GM15510 (cell line): ENCODE data around the gene SDHAF2.

Experiments used
- POLR2A ChIP-seq: IDR thresholded peaks from 3 replicates; pipeline ENCODE4 v1.6.1; 2011; ENCODE audit warnings: borderline replicate concordance; ENCODE audit not compliant: insufficient read length; ENCODE audit errors: extremely low read depth

The SDHAF2 gene

DNA sequence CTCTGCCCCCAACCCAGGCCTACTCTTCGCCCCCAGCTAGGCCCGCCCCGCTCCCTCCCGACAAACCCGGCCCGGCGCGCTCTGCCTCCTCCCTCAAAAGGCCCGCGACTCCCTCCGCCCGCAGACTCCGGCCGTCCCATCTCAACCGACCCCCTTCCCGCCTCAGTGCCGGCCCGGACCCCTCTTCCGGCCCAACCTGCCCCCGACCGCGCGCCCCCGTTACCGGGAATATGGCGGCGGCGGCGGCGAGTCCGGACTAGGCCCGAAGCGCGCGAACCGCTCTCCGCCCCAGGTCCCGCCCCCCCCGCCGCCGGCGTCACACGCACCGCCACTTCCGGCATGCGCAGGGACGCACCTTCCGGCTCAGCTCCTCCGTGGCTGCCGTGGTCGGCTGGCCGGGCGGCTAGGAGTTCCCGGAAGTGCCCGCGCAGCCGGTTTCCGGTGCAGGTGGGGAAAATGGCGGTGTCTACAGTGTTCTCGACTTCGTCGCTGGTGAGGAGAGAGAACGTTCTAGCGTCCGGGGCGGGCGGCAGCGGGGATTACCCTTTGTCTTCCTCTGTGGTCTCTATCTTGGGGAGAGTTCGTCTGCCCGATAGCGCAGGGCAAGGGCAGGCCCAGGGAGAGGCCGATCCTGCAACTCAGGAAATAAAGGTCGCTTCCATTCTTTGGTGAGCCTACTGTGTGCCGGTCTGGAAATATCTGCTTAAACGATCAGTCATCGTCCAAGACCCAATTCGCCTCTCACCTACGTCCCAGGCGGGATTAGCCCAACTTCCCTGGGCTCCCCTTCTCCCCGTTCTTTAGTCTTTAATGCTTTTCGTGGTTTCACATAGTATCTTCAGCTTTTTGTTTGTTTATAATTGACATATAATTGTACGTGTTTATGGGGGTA, at the start of gene SDHAF2, which contains the start of gene CPSF7:
SDHAF2 (plus strand) TSS at position 434 of the 892 bp plus-strand sequence; CDS start at position 457, 23 bp downstream.
CPSF7 (minus strand) TSS at position 285 of the 892 bp plus-strand sequence. CDS start 740 bp downstream, outside the sequence.
- peak; percentile 89 for TF ChIP-seq POLR2A

DNA sequence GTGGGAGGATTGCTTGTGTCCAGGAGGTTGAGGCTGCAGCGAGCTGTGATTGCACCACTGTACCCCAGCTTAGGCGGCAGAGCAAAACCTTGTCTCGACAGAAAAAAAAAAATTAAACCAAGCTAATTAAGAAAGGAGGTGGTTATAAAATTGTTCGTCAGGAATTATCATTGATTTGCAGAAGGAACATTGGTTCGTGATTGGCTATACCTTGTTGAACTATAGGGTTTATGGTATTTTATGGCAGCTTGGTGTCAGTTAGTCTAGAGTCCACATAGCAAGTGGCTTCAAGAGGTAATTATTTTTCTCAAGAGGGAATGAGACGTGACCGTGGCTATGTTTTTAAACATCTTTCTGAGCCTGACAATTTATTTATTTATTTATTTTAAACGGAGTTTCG, 49.0 kb upstream of the SDHAF2 start:
- TF ChIP-seq POLR2A: no peak

DNA sequence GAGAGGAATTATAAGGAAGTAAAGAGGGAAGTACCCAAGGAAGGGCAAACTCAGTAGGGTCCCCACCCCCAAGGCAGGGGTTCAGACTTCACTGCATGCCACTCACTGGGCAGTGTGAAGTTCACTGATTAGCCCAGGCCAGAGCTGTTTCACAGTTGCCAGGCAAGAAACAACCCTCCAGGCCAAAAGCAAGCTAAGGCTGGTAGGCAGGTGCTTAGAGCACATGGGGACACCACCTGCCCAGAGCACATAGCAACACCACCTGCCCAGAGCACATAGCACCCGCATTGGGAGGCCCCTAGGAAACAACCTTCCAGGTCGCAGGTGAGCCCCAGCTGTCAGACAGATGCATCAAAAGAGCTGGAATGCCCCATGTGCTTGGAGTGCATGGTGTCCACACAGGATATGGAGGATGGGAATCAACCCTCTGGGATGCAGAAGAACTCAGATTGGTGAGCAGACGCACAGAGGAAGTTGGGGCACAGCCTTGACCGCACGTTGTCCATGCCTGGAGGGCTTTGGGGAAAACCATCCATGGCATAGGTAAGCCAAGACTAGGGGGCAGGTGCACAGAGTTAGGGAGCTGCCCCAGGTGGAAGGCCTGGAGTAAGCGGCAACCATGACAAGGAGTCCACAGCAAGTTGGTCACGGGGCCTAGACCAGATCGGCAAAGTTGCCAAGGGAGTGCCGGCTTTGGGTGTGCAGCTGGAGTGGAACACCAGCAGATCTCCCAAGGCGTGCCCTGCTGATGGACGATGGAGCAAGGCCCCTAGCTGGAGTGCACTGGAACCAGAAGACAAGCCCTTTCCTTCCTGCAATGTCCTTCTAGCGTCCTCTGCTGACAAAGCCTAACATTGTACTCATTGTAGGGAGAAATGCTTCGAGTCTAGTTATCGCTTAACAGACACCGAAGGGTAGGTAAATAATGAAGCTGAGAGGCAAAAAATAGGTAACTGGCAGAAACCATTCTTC, 45.4 kb upstream of the SDHAF2 start:
- TF ChIP-seq POLR2A: no peak

DNA sequence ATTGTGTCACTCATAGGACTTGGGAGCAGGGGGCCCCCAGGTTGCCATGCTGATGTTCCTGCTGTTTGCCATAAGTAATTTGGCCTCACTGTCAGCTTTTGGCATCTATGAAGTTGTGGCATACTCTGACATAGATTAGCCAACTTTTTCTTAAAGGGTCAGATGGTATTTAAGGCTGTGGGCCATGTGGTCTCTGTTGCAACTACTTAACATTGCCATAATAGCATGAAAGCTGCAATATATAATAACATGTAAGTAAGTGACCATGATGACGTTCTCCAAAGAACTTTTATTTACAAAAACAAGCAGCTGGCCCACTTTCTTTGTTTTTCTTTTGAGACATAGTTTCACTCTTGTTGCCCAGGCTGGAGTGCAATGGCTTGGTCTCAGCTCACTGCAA, 39.8 kb upstream of the SDHAF2 start:
- no peak for TF ChIP-seq POLR2A

DNA sequence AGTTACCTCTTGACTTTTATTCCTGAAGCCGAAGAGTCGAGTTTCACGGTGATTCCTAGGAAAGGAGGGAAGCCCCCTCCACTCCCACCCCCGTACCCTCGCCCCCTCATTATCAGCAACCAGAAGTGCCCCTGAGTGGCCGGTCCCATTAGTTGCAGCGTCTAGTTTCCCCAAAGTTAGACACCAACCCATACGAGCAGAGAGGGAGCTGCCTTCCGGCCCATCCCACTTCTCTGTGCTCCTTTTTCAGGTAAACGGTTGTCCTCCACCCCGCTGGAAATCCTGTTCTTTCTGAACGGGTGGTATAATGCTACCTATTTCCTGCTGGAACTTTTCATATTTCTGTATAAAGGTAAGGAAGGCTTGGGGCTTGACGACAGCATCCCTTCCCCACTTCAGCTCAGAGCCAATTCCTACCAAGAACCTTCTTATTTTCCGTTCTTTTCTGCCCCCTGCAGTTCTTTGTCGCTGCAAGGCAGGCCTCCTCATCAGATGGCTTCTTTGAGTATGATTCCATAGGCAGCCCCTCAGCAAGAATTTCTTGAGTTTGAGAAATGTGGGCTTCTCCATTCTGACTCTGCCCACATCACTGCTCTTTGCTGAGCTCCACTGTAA, 36.8 kb upstream of the SDHAF2 start:
- no peak for TF ChIP-seq POLR2A

DNA sequence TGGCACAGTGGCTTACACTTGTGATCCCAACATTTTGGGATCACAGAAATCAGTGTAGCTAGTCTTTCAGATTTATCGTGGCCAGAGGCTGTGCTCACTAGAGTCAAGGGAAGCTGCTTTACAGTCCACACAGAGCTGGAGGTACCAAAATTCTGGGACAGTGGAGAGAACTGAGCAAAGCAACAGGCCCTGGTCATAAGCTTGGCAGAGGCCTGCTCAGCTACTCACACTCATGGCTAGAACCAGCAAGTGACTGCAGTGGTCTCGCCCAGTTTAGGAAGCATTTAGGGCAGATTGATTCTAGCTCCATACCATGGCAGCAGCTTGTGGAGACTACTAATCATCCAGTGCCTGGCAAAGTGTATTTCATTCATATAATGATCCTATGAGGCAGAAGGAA, 28.8 kb upstream of the SDHAF2 start:
- TF ChIP-seq POLR2A: no peak

DNA sequence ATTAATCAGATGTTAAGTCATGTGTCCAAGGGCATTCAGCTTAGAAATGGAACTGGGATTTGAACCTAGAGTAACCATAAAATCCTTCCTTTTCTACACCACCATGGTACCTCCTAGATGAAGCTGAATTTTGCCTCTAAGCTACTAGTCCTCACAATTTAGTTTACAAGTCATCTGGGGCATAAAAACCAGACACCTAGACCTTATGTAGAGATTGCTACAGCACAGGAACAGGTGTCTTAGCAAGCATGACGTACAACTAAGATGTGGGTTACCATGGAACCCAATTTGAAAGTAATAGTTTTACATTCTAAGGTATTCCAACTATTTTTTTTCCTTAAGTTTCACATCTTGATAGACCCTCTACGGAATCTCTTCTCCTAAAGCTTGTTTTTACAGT, 28.4 kb upstream of the SDHAF2 start:
- TF ChIP-seq POLR2A: no peak

DNA sequence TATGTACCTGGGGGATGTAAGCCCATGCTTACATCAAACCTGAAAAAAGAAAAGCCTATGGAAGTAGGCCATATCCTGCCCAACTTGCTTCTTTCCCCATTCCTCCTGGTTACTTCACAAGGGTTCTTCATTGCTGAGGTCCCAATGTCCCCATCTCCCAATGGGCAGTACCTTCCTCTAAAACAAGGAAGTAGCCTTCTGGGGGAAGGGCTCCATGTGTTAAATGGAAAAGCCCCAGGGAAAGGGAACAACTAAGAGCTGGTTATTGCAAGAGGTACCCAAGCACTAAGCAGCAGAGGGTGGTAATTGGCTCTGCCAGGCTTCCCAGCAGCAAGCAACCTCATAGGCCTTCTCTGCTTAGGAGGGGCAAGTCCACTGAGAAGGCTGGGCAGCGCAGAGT, 26.3 kb upstream of the SDHAF2 start:
- no peak for TF ChIP-seq POLR2A

DNA sequence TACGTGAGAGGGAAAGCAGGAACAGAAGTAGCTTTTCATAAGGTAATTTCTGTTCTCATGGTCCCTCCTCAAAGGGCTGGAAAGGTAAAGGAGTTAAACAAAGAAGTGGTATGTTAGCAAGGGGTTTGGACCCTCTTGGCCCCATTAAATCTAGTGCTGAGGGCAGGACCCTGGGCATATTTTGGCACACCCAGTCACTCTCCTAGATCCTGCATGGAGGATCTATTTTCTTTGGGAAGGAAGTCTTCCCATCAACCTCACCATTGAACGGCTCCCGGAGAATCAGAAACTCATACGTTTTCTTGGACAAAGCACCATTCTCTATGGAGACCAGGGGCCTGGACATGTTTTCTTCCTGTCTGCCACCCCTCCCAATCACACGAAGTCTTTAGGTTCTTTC, 25.8 kb upstream of the SDHAF2 start:
- TF ChIP-seq POLR2A: no peak

DNA sequence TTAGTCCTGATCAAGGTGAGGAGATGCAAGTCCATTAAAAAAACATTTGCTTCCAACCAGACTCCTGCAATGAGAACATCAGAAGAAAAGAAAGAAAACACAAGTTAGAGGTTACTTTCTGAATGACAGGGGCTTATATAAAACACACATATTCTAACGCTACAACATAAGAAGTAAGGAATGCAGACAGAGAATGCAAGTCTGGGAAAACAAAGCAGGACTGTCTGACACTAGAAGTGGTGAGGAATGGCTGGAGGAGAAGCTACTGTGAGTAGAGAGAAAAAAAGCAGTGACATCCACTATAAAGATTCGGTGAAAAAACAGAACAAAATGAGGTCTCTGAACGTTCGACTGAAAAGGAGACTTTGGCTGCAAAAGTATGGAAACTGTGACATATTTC, 25.3 kb upstream of the SDHAF2 start:
- TF ChIP-seq POLR2A: no peak

DNA sequence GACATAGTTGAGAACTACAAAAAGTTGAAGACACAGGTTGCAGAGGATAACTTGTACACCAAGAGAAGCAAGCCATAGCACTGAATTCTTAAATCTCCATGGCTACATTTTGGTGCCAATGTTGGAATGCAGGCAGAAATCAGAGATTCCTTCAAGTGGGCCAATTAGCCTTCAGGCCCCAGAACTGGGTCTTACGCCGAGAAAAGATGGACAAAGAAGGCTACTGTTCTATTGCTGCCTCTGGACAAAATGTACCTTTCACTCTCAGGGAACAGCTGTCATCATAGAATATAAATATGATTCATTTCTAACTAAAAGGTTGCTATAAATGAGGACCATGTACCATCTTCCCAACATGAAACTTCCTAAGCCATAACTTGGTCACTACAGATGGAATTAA, 23.9 kb upstream of the SDHAF2 start:
- TF ChIP-seq POLR2A: no peak

DNA sequence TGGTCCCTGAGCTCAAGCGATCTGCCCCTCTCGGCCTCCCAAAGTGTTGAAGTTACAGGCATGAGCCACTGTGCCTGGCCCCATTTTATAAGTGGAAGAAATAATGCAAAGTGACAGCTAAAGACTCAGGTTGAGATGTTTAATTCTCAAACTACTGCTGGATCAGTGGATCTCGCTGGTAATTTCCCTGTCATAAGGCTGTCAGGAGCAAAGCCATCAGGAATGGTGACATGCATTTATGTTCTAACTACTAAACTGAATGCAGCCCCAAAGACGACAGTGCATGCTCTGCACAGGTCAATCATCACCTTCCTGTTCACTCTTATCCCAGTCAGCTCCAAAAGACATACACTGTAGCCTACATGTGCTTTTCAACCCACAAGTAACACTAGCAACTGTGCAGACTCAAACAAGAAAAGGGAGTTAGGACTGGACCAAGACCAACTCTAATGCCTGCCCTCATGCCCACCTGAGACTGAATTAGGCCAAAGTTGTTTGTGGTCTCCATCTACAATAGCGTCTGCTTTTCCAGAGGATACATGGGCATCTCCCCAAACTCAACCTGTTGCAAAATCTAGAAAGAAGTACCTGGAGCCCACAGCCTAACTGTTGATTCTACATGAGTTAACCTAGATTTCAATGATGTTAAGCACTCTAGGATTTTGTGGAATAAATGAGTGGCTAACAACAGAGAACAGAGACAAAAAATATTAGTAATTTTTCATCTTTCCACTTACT, 22.8 kb upstream of the SDHAF2 start:
- TF ChIP-seq POLR2A: no peak

DNA sequence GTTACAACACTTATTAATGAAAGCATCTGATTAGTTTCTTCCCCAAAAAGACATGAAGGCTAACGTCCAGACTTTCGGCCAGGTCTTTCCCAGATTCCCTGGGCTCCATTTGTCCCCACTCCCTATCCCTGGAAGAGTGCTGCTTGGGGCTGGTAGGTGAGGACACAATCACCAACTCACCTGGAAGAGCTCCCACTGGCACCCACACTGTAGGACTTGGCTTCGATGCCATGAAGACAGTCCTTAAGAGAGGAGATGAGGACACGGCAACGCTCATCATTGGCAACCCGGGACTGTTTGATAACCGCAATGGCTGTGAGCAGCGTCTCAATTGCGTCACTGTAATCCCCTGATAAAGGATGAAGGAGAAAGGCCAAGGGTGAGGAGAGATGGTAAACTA, 18.3 kb upstream of the SDHAF2 start:
- TF ChIP-seq POLR2A: no peak

DNA sequence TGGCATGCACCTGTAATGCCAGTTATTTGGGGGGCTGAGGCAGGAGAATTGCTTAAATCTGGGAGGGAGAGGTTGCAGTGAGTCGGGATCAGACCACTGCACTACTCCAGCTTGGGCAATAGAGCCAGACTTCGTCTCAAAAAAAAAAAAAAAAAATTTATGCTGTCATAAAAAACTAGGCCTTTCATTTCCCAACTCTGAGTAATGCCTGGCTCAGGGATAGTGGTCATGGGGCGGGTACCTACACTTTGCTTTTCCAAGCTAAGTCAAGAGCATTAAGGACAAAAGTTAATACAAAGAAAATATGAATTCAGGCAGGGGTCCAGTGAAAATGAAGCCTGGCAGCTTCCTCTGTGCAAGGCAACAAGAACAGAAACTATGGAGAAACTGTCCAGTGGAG, 16.4 kb upstream of the SDHAF2 start:
- no peak for TF ChIP-seq POLR2A

DNA sequence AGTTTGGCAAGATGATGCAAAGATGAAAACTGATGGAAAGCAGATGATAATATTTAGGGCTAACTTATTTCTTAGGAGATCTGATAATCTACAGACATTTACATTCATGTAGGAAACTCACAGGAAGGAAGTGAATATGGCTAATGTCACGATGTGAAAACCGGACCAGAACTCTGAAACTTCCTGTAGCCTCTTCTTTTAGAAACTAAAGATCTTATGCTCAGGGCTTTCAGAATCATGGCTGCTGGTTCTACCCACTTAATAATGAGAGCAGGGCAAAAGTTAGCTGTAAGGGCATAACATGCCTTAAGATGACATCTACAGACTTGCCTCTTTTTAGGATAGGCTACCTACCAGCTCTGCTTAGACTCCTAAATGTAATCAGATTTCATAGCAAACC, 15.4 kb upstream of the SDHAF2 start:
- no peak for TF ChIP-seq POLR2A

DNA sequence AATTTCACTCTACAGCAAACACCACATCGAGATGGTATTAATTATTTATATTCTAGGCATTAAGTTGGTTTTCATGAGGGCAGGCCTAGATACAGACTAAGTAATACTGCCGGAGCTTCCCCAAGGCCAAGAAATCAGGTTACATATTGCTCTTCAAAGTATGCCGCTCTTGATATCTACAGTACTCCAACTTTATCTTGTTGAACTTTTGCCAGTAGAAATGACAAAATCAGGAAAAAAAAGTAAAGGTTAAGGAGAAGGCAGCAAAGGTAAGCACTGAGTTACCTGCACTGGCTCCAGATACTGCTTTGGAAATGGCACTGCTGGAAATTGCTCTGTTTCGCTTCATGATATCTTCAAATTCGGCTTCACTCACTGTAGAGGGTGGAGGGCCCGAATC, 14.5 kb upstream of the SDHAF2 start:
- no peak for TF ChIP-seq POLR2A
